Epithelial cell of prostate (primary cell): ENCODE results near the gene PPP6R2.
A peak's percentile ranks its signal among the peaks of the same experiment; 100 is the strongest.

Experiments
- DNase-seq: peaks from one replicate; pipeline ENCODE4 v3.0.0-alpha.2; 2011; ENCODE audit warnings: low read depth, low spot score
- H3K27ac ChIP-seq: fragments of 450-650 bp; 2 replicates; pipeline ENCODE4 v1.5.1; 2017; ENCODE audit warnings: mild to moderate bottlenecking

The PPP6R2 gene

GRCh38 chr22:50305393-50305922 lies 37.7 kb upstream of the PPP6R2 start:
- peak overlapping the region; percentile 99 for H3K27ac ChIP-seq
- no peak for DNase-seq

- peak; percentile 92 for DNase-seq
- H3K27ac ChIP-seq, result peak overlapping the region; percentile 99
Observed at GRCh38 chr22:50305923-50306566, 37.1 kb upstream of the PPP6R2 start.

GRCh38 chr22:50306753-50307749 lies 36.1 kb upstream of the PPP6R2 start, which contains the start of gene PLXNB2:
Gene PLXNB2, minus strand, starts transcription at chr22:50307646. Its CDS starts 17,062 bp downstream, at chr22:50290584.
- H3K27ac ChIP-seq, result peak within 1 kb of the TSS; percentile 99
- no peak for DNase-seq

GRCh38 chr22:50307890-50308596 lies 35.1 kb upstream of the PPP6R2 start:
- no peak for DNase-seq
- H3K27ac ChIP-seq, result no peak overlapping the region

- no peak for DNase-seq
- H3K27ac ChIP-seq, result no peak overlapping the region
Observed at GRCh38 chr22:50308597-50308935, 34.6 kb upstream of the PPP6R2 start.

GRCh38 chr22:50308986-50309600 lies 34.0 kb upstream of the PPP6R2 start:
- no peak for DNase-seq
- H3K27ac ChIP-seq, result no peak overlapping the region

GRCh38 chr22:50309601-50309991 lies 33.5 kb upstream of the PPP6R2 start:
- no peak for DNase-seq
- H3K27ac ChIP-seq, result no peak overlapping the region

- no peak for DNase-seq
- no peak overlapping the region for H3K27ac ChIP-seq
Observed at GRCh38 chr22:50310031-50310722, 33.0 kb upstream of the PPP6R2 start.

- DNase-seq, result no peak
- H3K27ac ChIP-seq, result no peak overlapping the region
Observed at GRCh38 chr22:50310949-50311444, 32.1 kb upstream of the PPP6R2 start.

- H3K27ac ChIP-seq, result no peak overlapping the region
- no peak for DNase-seq
Observed at GRCh38 chr22:50311606-50312351, 31.3 kb upstream of the PPP6R2 start.

- DNase-seq, result no peak
- no peak overlapping the region for H3K27ac ChIP-seq
Observed at GRCh38 chr22:50312371-50312770, 30.8 kb upstream of the PPP6R2 start.

- H3K27ac ChIP-seq, result no peak overlapping the region
- no peak for DNase-seq
Observed at GRCh38 chr22:50313021-50313420, 30.1 kb upstream of the PPP6R2 start.

GRCh38 chr22:50313600-50313999 lies 29.5 kb upstream of the PPP6R2 start:
- H3K27ac ChIP-seq, result no peak overlapping the region
- DNase-seq, result no peak

- no peak overlapping the region for H3K27ac ChIP-seq
Observed at GRCh38 chr22:50314081-50314454, 29.1 kb upstream of the PPP6R2 start.

GRCh38 chr22:50314455-50315288 lies 28.5 kb upstream of the PPP6R2 start:
- DNase-seq, result no peak
- no peak overlapping the region for H3K27ac ChIP-seq

More at GRCh38 chr22:50314081-50314454, 29.1 kb upstream of the PPP6R2 start:
- DNase-seq, result no peak

- H3K27ac ChIP-seq, result no peak overlapping the region
- DNase-seq, result no peak
Observed at GRCh38 chr22:50315289-50316113, 27.6 kb upstream of the PPP6R2 start.
